NB4 (cell line): ENCODE results near the gene OR4X2.

ENCODE experiments used
- CTCF ChIP-seq: IDR thresholded peaks from one replicate; pipeline ENCODE4 v1.5.1; 2012; ENCODE audit warnings: low read depth, low read length
- MYC ChIP-seq: IDR thresholded peaks from 2 replicates; pipeline ENCODE4 v1.6.1; 2011; ENCODE audit warnings: low read depth, low read length
- POLR2A ChIP-seq: IDR thresholded peaks from 2 replicates; pipeline ENCODE4 v1.6.1; 2011; ENCODE audit warnings: mild to moderate bottlenecking; ENCODE audit not compliant: insufficient read length; ENCODE audit errors: extremely low read depth

- TF ChIP-seq CTCF, result no peak
- no peak for TF ChIP-seq MYC
- no peak for TF ChIP-seq POLR2A
Measured at GRCh38 chr11:48272606-48273005, 27.7 kb downstream of the OR4X2 start.
